NCI-H146 treated with DMSO at 0.1 percent for 48 hours (cell line): ENCODE results near the gene KIF12.

Experiments used
- DNase-seq: peaks from one replicate; lab custom pipeline; 2025; ENCODE audit not compliant: unreplicated experiment; lab: John Stamatoyannopoulos, UW

The KIF12 gene

GRCh38 chr9:114069476-114070187 lies 29.5 kb downstream of the KIF12 start:
- no peak for DNase-seq

GRCh38 chr9:114065304-114065703 lies 33.8 kb downstream of the KIF12 start:
- DNase-seq, result no peak

- no peak for DNase-seq
Measured at GRCh38 chr9:114061830-114062474, 37.1 kb downstream of the KIF12 start.

- no peak for DNase-seq
Measured at GRCh38 chr9:114061292-114061691, 37.8 kb downstream of the KIF12 start.

- no peak for DNase-seq
Measured at GRCh38 chr9:114060711-114061110, 38.4 kb downstream of the KIF12 start.

- no peak for DNase-seq
Measured at GRCh38 chr9:114060070-114060469, 39.0 kb downstream of the KIF12 start.

GRCh38 chr9:114059047-114059803 lies 39.9 kb downstream of the KIF12 start:
- DNase-seq, result no peak

GRCh38 chr9:114058688-114059046 lies 40.4 kb downstream of the KIF12 start:
- no peak for DNase-seq

- no peak for DNase-seq
Measured at GRCh38 chr9:114057161-114057885, 41.8 kb downstream of the KIF12 start.

GRCh38 chr9:114056527-114056926 lies 42.6 kb downstream of the KIF12 start:
- DNase-seq, result no peak

GRCh38 chr9:114055894-114056293 lies 43.2 kb downstream of the KIF12 start:
- no peak for DNase-seq

GRCh38 chr9:114055061-114055460 lies 44.0 kb downstream of the KIF12 start:
- DNase-seq, result no peak

- no peak for DNase-seq
Measured at GRCh38 chr9:114054191-114054690, 44.9 kb downstream of the KIF12 start.

- DNase-seq, result no peak
Measured at GRCh38 chr9:114053246-114054005, 45.7 kb downstream of the KIF12 start.

- DNase-seq, result no peak
Measured at GRCh38 chr9:114051706-114052105, 47.4 kb downstream of the KIF12 start.

- no peak for DNase-seq
Measured at GRCh38 chr9:114051281-114051680, 47.8 kb downstream of the KIF12 start.

GRCh38 chr9:114050646-114051045 lies 48.4 kb downstream of the KIF12 start:
- DNase-seq, result no peak

- no peak for DNase-seq
Measured at GRCh38 chr9:114050226-114050568, 48.9 kb downstream of the KIF12 start.

GRCh38 chr9:114049441-114050225 lies 49.5 kb downstream of the KIF12 start:
- no peak for DNase-seq
